H1 (cell line): Measurements from ENCODE around the gene TAF7L. TPM values are rescaled to one million over a fixed set of nuclear protein-coding genes. Genes with fewer than 3 reads are reported as not detected.

Source experiments
- CTCF ChIA-PET: fragments of 300-600 bp; sonication (Branson Sonifier 250); formaldehyde crosslinking; loops from one replicate; lab custom pipeline; 2021; ENCODE audit not compliant: partially characterized antibody; lab: Charles Lee
- POLR2A ChIA-PET: fragments of 300-600 bp; sonication (Branson Sonifier 250); formaldehyde crosslinking; loops from one replicate; lab custom pipeline; 2021; ENCODE audit warnings: inconsistent platforms; ENCODE audit not compliant: partially characterized antibody; lab: Charles Lee
- DNase-seq, 2 experiments: peaks; one replicate each; pipeline versions ENCODE4 v3.0.0 to v3.0.0-alpha.2; 2010 to 2022; ENCODE audit warnings: low spot score in 2 of 2, low read depth in 1 of 2, mixed read lengths in 1 of 2
- FAIRE-seq: peaks from 2 replicates; lab custom pipeline; 2011; peaks lifted over from hg19 to GRCh38; lab: Jason Lieb, UNC
- H2AFZ ChIP-seq: 2 replicates; pipeline ENCODE4 v1.8.1; 2012; ENCODE audit warnings: low read length, inconsistent platforms
- H2AK5ac ChIP-seq: 2 replicates; pipeline ENCODE4 v1.6.1; 2013; ENCODE audit warnings: low read depth, low read length
- H2BK120ac ChIP-seq: replicated peaks from 2 replicates; pipeline ENCODE3; 2013; ENCODE audit warnings: low read depth, low read length, inconsistent platforms
- H2BK12ac ChIP-seq: 2 replicates; pipeline ENCODE4 v1.6.1; 2013; ENCODE audit warnings: low read depth, low read length
- H2BK15ac ChIP-seq: 2 replicates; pipeline ENCODE4 v1.6.1; 2013; ENCODE audit warnings: low read length
- H2BK20ac ChIP-seq: 2 replicates; pipeline ENCODE4 v1.6.1; 2013; ENCODE audit warnings: low read length
- H2BK5ac ChIP-seq: 2 replicates; pipeline ENCODE4 v1.6.1; 2013; ENCODE audit warnings: low read depth, low read length
- H3K14ac ChIP-seq: 2 replicates; pipeline ENCODE4 v1.6.1; 2013; ENCODE audit warnings: inconsistent platforms; ENCODE audit not compliant: insufficient read length
- H3K18ac ChIP-seq: 2 replicates; pipeline ENCODE4 v1.6.1; 2013; ENCODE audit warnings: low read length; ENCODE audit errors: extremely low read depth
- H3K23ac ChIP-seq: 2 replicates; pipeline ENCODE4 v1.6.1; 2013; ENCODE audit warnings: inconsistent platforms; ENCODE audit not compliant: insufficient read length
- H3K23me2 ChIP-seq: 2 replicates; pipeline ENCODE4 v1.6.1; 2013; ENCODE audit warnings: low read depth, low read length
- H3K27ac ChIP-seq: 2 replicates; pipeline ENCODE4 v1.6.1; 2011; ENCODE audit warnings: low read depth, low read length, inconsistent platforms
- H3K27me3 ChIP-seq, 4 experiments: replicated peaks in 1 of 4; 1 replicate in 1 of 4; 2 replicates in 3 of 4; pipeline versions ENCODE4 v1.6.1 to v1.8.1; 2011 to 2013; ENCODE audit warnings: low read length in 3 of 4, mild to moderate bottlenecking in 3 of 4, inconsistent platforms in 2 of 4, mixed read lengths in 2 of 4, moderate library complexity in 1 of 4; ENCODE audit not compliant: control insufficient read depth in 3 of 4, insufficient read depth in 3 of 4; ENCODE audit errors: extremely low read depth in 1 of 4
- H3K36me3 ChIP-seq, 4 experiments: 2 replicates each; pipeline versions ENCODE4 v1.6.1 to v1.8.1; 2011 to 2013; ENCODE audit warnings: mild to moderate bottlenecking in 4 of 4, low read length in 3 of 4, moderate library complexity in 2 of 4, control low read depth in 1 of 4, inconsistent platforms in 1 of 4; ENCODE audit not compliant: insufficient read depth in 4 of 4, control insufficient read depth in 2 of 4
- H3K4ac ChIP-seq: replicated peaks from 2 replicates; pipeline ENCODE3; 2013; ENCODE audit warnings: low read length, low read depth, mixed read lengths, inconsistent platforms; ENCODE audit not compliant: insufficient read length
- H3K4me1 ChIP-seq, 4 experiments: replicated peaks in 1 of 4; 1 replicate in 1 of 4; 2 replicates in 3 of 4; pipeline versions ENCODE4 v1.6.1 to v1.8.1; 2011 to 2013; ENCODE audit warnings: low read length in 3 of 4, inconsistent platforms in 2 of 4, mixed read lengths in 1 of 4; ENCODE audit not compliant: insufficient read depth in 4 of 4, control insufficient read depth in 3 of 4
- H3K4me2 ChIP-seq, 2 experiments: 2 replicates each; pipeline versions ENCODE4 v1.6.1 to v1.8.1; 2011 to 2013; ENCODE audit warnings: low read depth in 2 of 2, low read length in 2 of 2, control low read depth in 1 of 2, inconsistent platforms in 1 of 2, mild to moderate bottlenecking in 1 of 2; ENCODE audit not compliant: insufficient read depth in 1 of 2
- H3K4me3 ChIP-seq, 4 experiments: fragments of 200-600, 300-600 bp in 1 of 4; sonication (generic), shearing (Covaris generic), sonication (Bioruptor Twin) in 1 of 4; 2 replicates each; pipeline versions ENCODE4 v1.5.1 to v1.8.1; 2011 to 2016; ENCODE audit warnings: low read length in 4 of 4, low read depth in 3 of 4, control low read depth in 2 of 4, inconsistent platforms in 2 of 4, mild to moderate bottlenecking in 2 of 4, mixed read lengths in 1 of 4, moderate library complexity in 1 of 4; ENCODE audit not compliant: insufficient read depth in 2 of 4; ENCODE audit errors: extremely low read depth in 1 of 4
- H3K56ac ChIP-seq: replicated peaks from 2 replicates; pipeline ENCODE3; 2013; ENCODE audit warnings: low read depth, mild to moderate bottlenecking, mixed read lengths, low read length, inconsistent platforms; ENCODE audit not compliant: insufficient read length
- H3K79me1 ChIP-seq: 2 replicates; pipeline ENCODE4 v1.6.1; 2013; ENCODE audit warnings: low read depth, low read length, control low read depth
- H3K79me2 ChIP-seq, 2 experiments: 2 replicates each; pipeline versions ENCODE4 v1.6.1 to v1.8.1; 2012 to 2013; ENCODE audit warnings: low read length in 2 of 2, mild to moderate bottlenecking in 2 of 2, inconsistent platforms in 1 of 2; ENCODE audit not compliant: insufficient read depth in 2 of 2, control insufficient read depth in 1 of 2
- H3K9ac ChIP-seq, 4 experiments: replicated peaks in 1 of 4; 1 replicate in 1 of 4; 2 replicates in 3 of 4; pipeline versions ENCODE4 v1.6.1 to v1.8.1; 2011 to 2013; ENCODE audit warnings: low read depth in 3 of 4, low read length in 3 of 4, control low read depth in 2 of 4, mild to moderate bottlenecking in 2 of 4, moderate library complexity in 2 of 4, inconsistent platforms in 1 of 4; ENCODE audit errors: extremely low read depth in 1 of 4
- H3K9me3 ChIP-seq, 2 experiments: 2 replicates each; pipeline versions ENCODE4 v1.6.1 to v1.8.1; 2012 to 2013; ENCODE audit warnings: mild to moderate bottlenecking in 2 of 2, moderate library complexity in 2 of 2, control low read depth in 1 of 2, inconsistent platforms in 1 of 2, low read depth in 1 of 2, low read length in 1 of 2, mixed read lengths in 1 of 2; ENCODE audit not compliant: insufficient read depth in 2 of 2
- H4K20me1 ChIP-seq, 2 experiments: replicated peaks in 1 of 2; 2 replicates each; pipeline versions ENCODE3 to v1.8.1; 2011 to 2013; ENCODE audit warnings: inconsistent platforms in 2 of 2, low read length in 2 of 2, mild to moderate bottlenecking in 1 of 2; ENCODE audit not compliant: insufficient read depth in 2 of 2, control insufficient read depth in 1 of 2
- H4K5ac ChIP-seq: 2 replicates; pipeline ENCODE4 v1.6.1; 2013; ENCODE audit warnings: low read length, low read depth, mixed read lengths, inconsistent platforms; ENCODE audit not compliant: insufficient read length
- H4K8ac ChIP-seq: 2 replicates; pipeline ENCODE4 v1.8.0; 2013; ENCODE audit warnings: mild to moderate bottlenecking, moderate library complexity, low read length, inconsistent platforms; ENCODE audit not compliant: insufficient read depth; ENCODE audit errors: extremely low read depth
- H4K91ac ChIP-seq: replicated peaks from 2 replicates; pipeline ENCODE3; 2013; ENCODE audit warnings: low read length, mixed read lengths, inconsistent platforms; ENCODE audit not compliant: insufficient read length
- SAP30 ChIP-seq: fragments of 300-600 bp; sonication (generic); IDR thresholded peaks from 2 replicates; pipeline ENCODE4 v1.7.1; 2012; ENCODE audit warnings: low read length, moderate library complexity, mild to moderate bottlenecking, inconsistent platforms; ENCODE audit not compliant: insufficient read depth, insufficient replicate concordance
- WGBS, 2 experiments: shearing (Covaris generic) in 1 of 2; methylation state at CpG; one replicate each; pipeline versions ENCODE4 v1.1.6 to v1.1.7; 2013 to 2015; ENCODE audit warnings: low lambda C conversion rate in 2 of 2, mixed read lengths in 2 of 2, inconsistent platforms in 1 of 2, low coverage in 1 of 2, missing lambda C conversion rate in 1 of 2; ENCODE audit not compliant: insufficient replicate concordance in 2 of 2, insufficient coverage in 1 of 2, insufficient read length in 1 of 2; ENCODE audit errors: extremely low coverage in 1 of 2, missing lambda C conversion rate in 1 of 2; 5-methylcytosine and 5-hydroxymethylcytosine counted together
- polyA plus RNA-seq, 7 experiments: library from polyadenylated mRNA; depleted of rRNA in 3 of 7; stranded (reverse) in 5 of 7; unstranded in 2 of 7; fragments of >200 nt in 5 of 7; fragments of 200-250 nt in 2 of 7; gene quantifications; 1 replicate in 5 of 7; 2 replicates in 1 of 7; 4 replicates in 1 of 7; pipeline versions ENCODE4 v1.2.1 to v1.2.3, GENCODE V29; 2011 to 2013; ENCODE audit warnings: missing spikeins in 2 of 7, mixed read lengths in 2 of 7
- total RNA-seq: library from RNA; stranded (reverse); fragmentation: NEBNext Ultra II Directional; extraction: Animal tissue kit (Norgen Biotek cat#: 25700); gene quantifications from 2 replicates; pipeline ENCODE4 v1.2.1, GENCODE V29; 2021
- TF ChIP-seq, protein P1 (sequence below): IDR thresholded peaks from 2 replicates; pipeline ENCODE4 v1.6.1; 2012; ENCODE audit warnings: inconsistent platforms

The TAF7L gene
- total and polyA plus RNA-seq, 2 of the 8 experiments (the other 6 are each of a cell fraction or from before 2014, with no cell fraction given), result not detected

DNA sequence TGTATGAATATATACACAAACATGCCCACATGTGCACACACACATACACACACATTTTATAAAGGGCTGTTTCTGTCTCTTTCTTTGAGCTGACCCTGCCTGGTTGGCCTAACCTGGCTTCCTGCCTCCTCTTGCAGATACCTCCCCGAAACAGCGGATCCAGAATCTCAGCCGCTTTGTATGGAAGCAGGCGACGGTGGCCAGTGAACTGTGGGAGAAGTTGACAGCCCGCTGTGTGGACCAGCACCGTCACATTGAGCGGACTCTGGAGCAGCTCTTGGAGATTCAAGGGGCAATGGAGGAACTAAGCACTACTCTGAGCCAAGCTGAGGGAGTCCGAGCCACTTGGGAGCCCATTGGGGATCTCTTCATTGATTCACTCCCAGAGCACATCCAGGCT lies 49.6 kb downstream of the TAF7L start:
- Histone ChIP-seq H2BK15ac (no peak overlapping the region), H3K9me3 (no peaks in the 10 kb centered on the region; a peak in 1 of 4 replicates), H3K79me2 (no peaks in the 10 kb centered on the region), H4K5ac (no peak overlapping the region), H2AFZ (no peak overlapping the region), H3K4me2 (no peak overlapping the region), H3K23ac (no peak overlapping the region), H4K8ac (no peak overlapping the region), H2BK120ac (no peak overlapping the region), H3K4me1 (no peaks in the 10 kb centered on the region), H3K18ac (no peak overlapping the region), H2BK12ac (no peak overlapping the region), H2BK5ac (no peak overlapping the region), H4K91ac (no peak overlapping the region), H3K4ac (no peak overlapping the region), H3K27me3 (no peaks in the 10 kb centered on the region), H2BK20ac (no peak overlapping the region), H2AK5ac (no peak overlapping the region), H3K4me3 (no peak overlapping the region), H3K23me2 (no peaks in the 10 kb centered on the region), H3K79me1 (no peaks in the 10 kb centered on the region), H4K20me1 (no peaks in the 10 kb centered on the region), H3K27ac (no peak overlapping the region), H3K56ac (no peak overlapping the region), H3K36me3 (no peaks in the 10 kb centered on the region), H3K9ac (no peak overlapping the region), H3K14ac (no peak overlapping the region)
- FAIRE-seq, result no peak
- no peak for DNase-seq
- ChIA-PET POLR2A (no interaction called here), CTCF (no interaction called here)
- no peak for TF ChIP-seq SAP30
- TF ChIP-seq, protein P1, sequence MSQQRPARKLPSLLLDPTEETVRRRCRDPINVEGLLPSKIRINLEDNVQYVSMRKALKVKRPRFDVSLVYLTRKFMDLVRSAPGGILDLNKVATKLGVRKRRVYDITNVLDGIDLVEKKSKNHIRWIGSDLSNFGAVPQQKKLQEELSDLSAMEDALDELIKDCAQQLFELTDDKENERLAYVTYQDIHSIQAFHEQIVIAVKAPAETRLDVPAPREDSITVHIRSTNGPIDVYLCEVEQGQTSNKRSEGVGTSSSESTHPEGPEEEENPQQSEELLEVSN, result no peak
- 90% methylated on average over 9 of the region's 9 CpGs; no CpG with 5 or more reads in 1 of the 2 experiments for WGBS, 2 experiments
